Activated CD4-positive, alpha-beta T cell treated with anti-CD3 and anti-CD28 coated beads, Interleukin-2, amount 50 U/mL, for 24 hours (primary cell): Measurements from ENCODE around the gene RNF169.
"Not testable (repeated sequence)": the region's sequence is repeated elsewhere in the genome, so short reads cannot be mapped to it uniquely, and the experiment has no call there.

Experiments used
- DNase-seq, 2 donors: peaks; one replicate each; pipeline ENCODE4 v3.0.0-alpha.2; 2020; ENCODE audit warnings: low read depth in 1 of 2, low spot score in 1 of 2

RNF169 gene

GRCh38 chr11:74818283-74818946 is 69.8 kb downstream of the RNF169 start:
- DNase-seq: no peak

GRCh38 chr11:74819400-74819799 is 70.8 kb downstream of the RNF169 start:
- no peak for DNase-seq

GRCh38 chr11:74820763-74821162 is 72.1 kb downstream of the RNF169 start:
- DNase-seq: no peak

- no peak for DNase-seq
Measured at GRCh38 chr11:74822170-74822569, 73.5 kb downstream of the RNF169 start.

- no peak for DNase-seq
Measured at GRCh38 chr11:74824285-74824982, 75.8 kb downstream of the RNF169 start.

- DNase-seq: not testable (repeated sequence)
Measured at GRCh38 chr11:74825596-74825995, 76.9 kb downstream of the RNF169 start.

- no peak for DNase-seq
Measured at GRCh38 chr11:74826901-74827300, 78.3 kb downstream of the RNF169 start.

GRCh38 chr11:74837191-74837590 is 88.5 kb downstream of the RNF169 start:
- no peak for DNase-seq

- DNase-seq: no peak
Measured at GRCh38 chr11:74838188-74838587, 89.5 kb downstream of the RNF169 start.

- no peak for DNase-seq
Measured at GRCh38 chr11:74839446-74839845, 90.8 kb downstream of the RNF169 start.

GRCh38 chr11:74839971-74840370 is 91.3 kb downstream of the RNF169 start:
- DNase-seq: no peak

- DNase-seq: no peak
Measured at GRCh38 chr11:74840486-74840885, 91.8 kb downstream of the RNF169 start.

- no peak for DNase-seq
Measured at GRCh38 chr11:74842967-74843366, 94.3 kb downstream of the RNF169 start.

- DNase-seq: no peak
Measured at GRCh38 chr11:74844072-74844471, 95.4 kb downstream of the RNF169 start.

GRCh38 chr11:74844865-74845264 is 96.2 kb downstream of the RNF169 start:
- no peak for DNase-seq

GRCh38 chr11:74845978-74846517 is 97.4 kb downstream of the RNF169 start:
- DNase-seq: no peak

GRCh38 chr11:74846770-74847169 is 98.1 kb downstream of the RNF169 start:
- no peak for DNase-seq

GRCh38 chr11:74847395-74847794 is 98.7 kb downstream of the RNF169 start:
- no peak for DNase-seq

GRCh38 chr11:74847895-74848294 is 99.2 kb downstream of the RNF169 start:
- DNase-seq: no peak

GRCh38 chr11:74849525-74850391 is 101.1 kb downstream of the RNF169 start:
- no peak for DNase-seq

- no peak for DNase-seq
Measured at GRCh38 chr11:74853223-74853622, 104.6 kb downstream of the RNF169 start.

GRCh38 chr11:74860743-74861142 is 112.1 kb downstream of the RNF169 start:
- no peak for DNase-seq
